CMK (cell line): Measurements from ENCODE around the gene CAB39.
A peak's percentile ranks its signal among the peaks of the same experiment; 100 is the strongest.

Experiments used
- DNase-seq: peaks from one replicate; pipeline ENCODE4 v3.0.0-alpha.2; 2010; ENCODE audit warnings: low read depth

The CAB39 gene

GRCh38 chr2:230712443-230713330 is at the start of gene CAB39:
CAB39 (plus strand) TSS chr2:230712842; CDS start chr2:230760002, 47,160 bp downstream.
- peak; percentile 82 for DNase-seq

- no peak for DNase-seq
Measured at GRCh38 chr2:230664128-230664527, 48.5 kb upstream of the CAB39 start.

- no peak for DNase-seq
Measured at GRCh38 chr2:230664844-230665243, 47.8 kb upstream of the CAB39 start.

GRCh38 chr2:230665263-230665691 is 47.4 kb upstream of the CAB39 start:
- DNase-seq, result peak; percentile 50

- no peak for DNase-seq
Measured at GRCh38 chr2:230666446-230666845, 46.2 kb upstream of the CAB39 start.

- no peak for DNase-seq
Measured at GRCh38 chr2:230666885-230667712, 45.5 kb upstream of the CAB39 start.

- DNase-seq, result no peak
Measured at GRCh38 chr2:230668184-230668938, 44.3 kb upstream of the CAB39 start.

GRCh38 chr2:230668939-230669303 is 43.7 kb upstream of the CAB39 start:
- no peak for DNase-seq

- DNase-seq, result no peak
Measured at GRCh38 chr2:230669386-230669950, 43.2 kb upstream of the CAB39 start.

- DNase-seq, result no peak
Measured at GRCh38 chr2:230671117-230671516, 41.5 kb upstream of the CAB39 start.

GRCh38 chr2:230672836-230673235 is 39.8 kb upstream of the CAB39 start:
- no peak for DNase-seq

- no peak for DNase-seq
Measured at GRCh38 chr2:230674401-230674800, 38.2 kb upstream of the CAB39 start.

GRCh38 chr2:230674966-230675672 is 37.5 kb upstream of the CAB39 start:
- DNase-seq, result no peak

- no peak for DNase-seq
Measured at GRCh38 chr2:230676546-230676945, 36.1 kb upstream of the CAB39 start.

- no peak for DNase-seq
Measured at GRCh38 chr2:230677201-230677946, 35.3 kb upstream of the CAB39 start.

- no peak for DNase-seq
Measured at GRCh38 chr2:230678018-230678417, 34.6 kb upstream of the CAB39 start.

GRCh38 chr2:230678451-230678850 is 34.2 kb upstream of the CAB39 start:
- no peak for DNase-seq

- DNase-seq, result no peak
Measured at GRCh38 chr2:230680463-230681170, 32.0 kb upstream of the CAB39 start.

- DNase-seq, result no peak
Measured at GRCh38 chr2:230681171-230681545, 31.5 kb upstream of the CAB39 start.

GRCh38 chr2:230682546-230682945 is 30.1 kb upstream of the CAB39 start:
- no peak for DNase-seq
